ENCODE results near the gene ANTXR2.

The ANTXR2 gene

DNA sequence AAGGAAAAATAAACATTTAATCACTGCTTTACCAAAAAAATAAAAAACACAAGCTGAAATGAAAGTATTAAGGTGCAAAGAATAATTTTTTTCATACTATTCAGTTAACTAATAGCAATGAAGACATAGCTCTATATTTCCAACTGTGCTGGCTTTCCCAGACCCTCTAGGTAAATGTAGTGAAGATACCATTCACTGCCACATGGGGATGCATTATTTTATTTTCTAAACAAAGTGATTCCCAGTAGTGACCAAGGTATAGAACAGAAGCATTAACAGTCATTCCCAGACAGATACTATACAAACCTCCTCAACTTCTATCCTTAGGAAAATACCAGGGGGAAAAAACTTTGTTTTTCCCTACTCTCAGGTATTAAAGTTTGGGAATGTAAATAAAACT is 39.4 kb downstream of the ANTXR2 start:
- Histone ChIP-seq H3K4me3 (ENCODE audit: severe bottlenecking) (no peak overlapping the region), H3K27ac (ENCODE audit: poor library complexity, severe bottlenecking) (no peak overlapping the region), H3K36me3 (ENCODE audit: low read depth) (peaks cover 64% of the 10 kb centered on the region), H3K9me3 (ENCODE audit: severe bottlenecking) (no peaks in the 10 kb centered on the region), H3K27me3 (ENCODE audit: insufficient read depth, poor library complexity, severe bottlenecking) (no peaks in the 10 kb centered on the region), H3K4me1 (ENCODE audit: insufficient read depth, poor library complexity, severe bottlenecking) (peaks cover 18% of the 10 kb centered on the region)
- no peak for DNase-seq (ENCODE audit: low spot score)
- peak; percentile 41; the same call in 1 of the 3 replicates for ATAC-seq (ENCODE audit: low read depth)
- TF ChIP-seq, protein P1, sequence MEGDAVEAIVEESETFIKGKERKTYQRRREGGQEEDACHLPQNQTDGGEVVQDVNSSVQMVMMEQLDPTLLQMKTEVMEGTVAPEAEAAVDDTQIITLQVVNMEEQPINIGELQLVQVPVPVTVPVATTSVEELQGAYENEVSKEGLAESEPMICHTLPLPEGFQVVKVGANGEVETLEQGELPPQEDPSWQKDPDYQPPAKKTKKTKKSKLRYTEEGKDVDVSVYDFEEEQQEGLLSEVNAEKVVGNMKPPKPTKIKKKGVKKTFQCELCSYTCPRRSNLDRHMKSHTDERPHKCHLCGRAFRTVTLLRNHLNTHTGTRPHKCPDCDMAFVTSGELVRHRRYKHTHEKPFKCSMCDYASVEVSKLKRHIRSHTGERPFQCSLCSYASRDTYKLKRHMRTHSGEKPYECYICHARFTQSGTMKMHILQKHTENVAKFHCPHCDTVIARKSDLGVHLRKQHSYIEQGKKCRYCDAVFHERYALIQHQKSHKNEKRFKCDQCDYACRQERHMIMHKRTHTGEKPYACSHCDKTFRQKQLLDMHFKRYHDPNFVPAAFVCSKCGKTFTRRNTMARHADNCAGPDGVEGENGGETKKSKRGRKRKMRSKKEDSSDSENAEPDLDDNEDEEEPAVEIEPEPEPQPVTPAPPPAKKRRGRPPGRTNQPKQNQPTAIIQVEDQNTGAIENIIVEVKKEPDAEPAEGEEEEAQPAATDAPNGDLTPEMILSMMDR (IDR thresholded peaks at IDR 0.05; ENCODE audit: poor library complexity, severe bottlenecking): peak; percentile 32

DNA sequence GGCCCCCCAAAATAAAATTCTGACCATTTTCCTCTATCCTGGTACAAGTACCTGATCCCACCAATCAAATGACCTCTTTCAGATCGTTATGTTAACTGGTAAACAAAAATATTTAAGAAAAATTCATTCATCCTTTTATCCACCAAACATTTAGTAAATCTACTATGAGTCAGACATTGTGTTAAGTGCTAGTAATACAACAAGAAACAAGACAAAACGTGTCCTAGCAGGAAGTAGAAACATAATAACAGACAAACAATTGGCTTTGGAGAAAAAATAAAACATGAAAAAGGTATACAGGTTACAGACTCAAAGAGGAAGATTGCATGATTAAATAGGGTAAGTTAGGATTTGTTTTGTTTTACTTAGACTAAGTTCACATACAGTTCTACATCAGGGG is 43.7 kb downstream of the ANTXR2 start:
- DNase-seq (ENCODE audit: low spot score) (no peak), ATAC-seq (ENCODE audit: low read depth) (peak; percentile 56; the same call in 2 of the 3 replicates)
- Histone ChIP-seq H3K4me3 (ENCODE audit: severe bottlenecking) (no peak overlapping the region), H3K9me3 (ENCODE audit: severe bottlenecking) (no peaks in the 10 kb centered on the region), H3K4me1 (ENCODE audit: insufficient read depth, poor library complexity, severe bottlenecking) (peaks cover 13% of the 10 kb centered on the region), H3K36me3 (ENCODE audit: low read depth) (peaks cover 91% of the 10 kb centered on the region), H3K27ac (ENCODE audit: poor library complexity, severe bottlenecking) (no peak overlapping the region), H3K27me3 (ENCODE audit: insufficient read depth, poor library complexity, severe bottlenecking) (no peaks in the 10 kb centered on the region)
- TF ChIP-seq, protein P1 (IDR thresholded peaks at IDR 0.05; ENCODE audit: poor library complexity, severe bottlenecking): no peak

DNA sequence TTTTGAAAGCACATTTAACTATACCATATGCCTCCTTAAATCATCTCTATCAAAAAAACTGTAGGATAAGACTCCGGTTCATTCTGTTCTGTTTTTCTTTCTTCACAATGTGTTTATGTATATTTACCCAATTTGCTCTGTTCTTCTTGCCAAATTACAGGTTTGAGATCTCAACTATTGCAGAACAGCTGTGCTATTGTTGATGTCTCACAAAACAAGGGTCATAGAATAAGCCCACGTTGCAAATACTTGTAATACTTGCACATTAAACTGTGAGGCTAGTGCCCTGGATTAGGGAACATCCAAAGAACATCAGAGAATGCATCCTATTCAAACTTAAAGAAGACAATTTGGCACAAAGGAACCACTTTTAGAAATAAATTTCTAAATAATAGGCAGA is 45.4 kb downstream of the ANTXR2 start:
- TF ChIP-seq, protein P1 (IDR thresholded peaks at IDR 0.05; ENCODE audit: poor library complexity, severe bottlenecking): no peak
- ATAC-seq (ENCODE audit: low read depth): no peak
- peaks cover 89% of the 10 kb centered on the region for H3K36me3 ChIP-seq (ENCODE audit: low read depth)

DNA sequence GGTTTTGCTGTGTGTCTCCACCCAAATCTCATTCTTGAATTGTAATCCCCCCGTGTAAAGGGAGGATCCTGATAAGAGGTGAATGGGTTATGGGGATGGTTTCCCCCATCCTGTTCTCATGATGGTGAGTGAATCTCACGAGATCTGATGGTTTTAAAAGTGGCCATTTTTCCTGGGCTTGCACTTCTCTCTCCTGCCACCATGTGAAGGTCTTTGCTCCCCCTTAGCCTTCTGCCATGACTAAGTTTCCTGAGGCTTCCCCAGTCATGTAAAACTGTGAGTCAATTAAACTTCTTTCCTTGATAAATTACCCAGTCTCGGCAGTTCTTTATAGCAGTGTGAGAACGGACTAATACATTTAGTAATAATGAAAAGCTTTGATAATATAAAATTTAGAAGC is 46.9 kb downstream of the ANTXR2 start:
- Histone ChIP-seq H3K36me3 (ENCODE audit: low read depth) (peaks cover 88% of the 10 kb centered on the region), H3K9me3 (ENCODE audit: severe bottlenecking) (no peaks in the 10 kb centered on the region), H3K4me1 (ENCODE audit: insufficient read depth, poor library complexity, severe bottlenecking) (peaks cover 21% of the 10 kb centered on the region), H3K4me3 (ENCODE audit: severe bottlenecking) (no peak overlapping the region), H3K27me3 (ENCODE audit: insufficient read depth, poor library complexity, severe bottlenecking) (no peaks in the 10 kb centered on the region), H3K27ac (ENCODE audit: poor library complexity, severe bottlenecking) (no peak overlapping the region)
- TF ChIP-seq, protein P1 (IDR thresholded peaks at IDR 0.05; ENCODE audit: poor library complexity, severe bottlenecking): no peak
- ATAC-seq (ENCODE audit: low read depth): no peak
- no peak for DNase-seq (ENCODE audit: low spot score)

More for the DNA sequence above, 45.4 kb downstream of the ANTXR2 start:
- no peak for DNase-seq (ENCODE audit: low spot score)
- Histone ChIP-seq H3K4me1 (ENCODE audit: insufficient read depth, poor library complexity, severe bottlenecking) (peaks cover 13% of the 10 kb centered on the region), H3K27me3 (ENCODE audit: insufficient read depth, poor library complexity, severe bottlenecking) (no peaks in the 10 kb centered on the region), H3K9me3 (ENCODE audit: severe bottlenecking) (no peaks in the 10 kb centered on the region), H3K4me3 (ENCODE audit: severe bottlenecking) (no peak overlapping the region), H3K27ac (ENCODE audit: poor library complexity, severe bottlenecking) (no peak overlapping the region)

DNA sequence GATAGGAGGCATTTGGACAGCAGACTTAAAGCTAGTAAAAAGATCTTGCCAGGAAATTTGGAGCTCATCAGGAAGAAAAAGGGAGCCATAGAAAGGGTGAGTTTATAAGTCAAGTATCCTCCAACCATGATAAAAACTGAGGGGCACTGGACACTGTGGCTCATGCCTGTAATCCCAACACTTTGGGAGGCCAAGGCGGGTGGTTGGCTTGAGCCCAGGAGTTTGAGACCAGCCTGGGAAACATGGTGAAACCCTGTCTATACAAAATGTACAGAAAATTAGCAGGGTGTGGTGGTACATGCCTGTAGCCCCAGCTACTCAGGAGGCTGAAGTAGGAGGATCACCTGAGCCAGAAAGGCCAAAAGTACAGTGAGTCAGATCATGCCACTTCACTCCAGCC is 48.7 kb downstream of the ANTXR2 start:
- Histone ChIP-seq H3K4me1 (ENCODE audit: insufficient read depth, poor library complexity, severe bottlenecking) (peaks cover 14% of the 10 kb centered on the region), H3K4me3 (ENCODE audit: severe bottlenecking) (no peak overlapping the region), H3K9me3 (ENCODE audit: severe bottlenecking) (no peaks in the 10 kb centered on the region), H3K36me3 (ENCODE audit: low read depth) (peaks cover 86% of the 10 kb centered on the region), H3K27ac (ENCODE audit: poor library complexity, severe bottlenecking) (no peak overlapping the region), H3K27me3 (ENCODE audit: insufficient read depth, poor library complexity, severe bottlenecking) (no peaks in the 10 kb centered on the region)
- TF ChIP-seq, protein P1 (IDR thresholded peaks at IDR 0.05; ENCODE audit: poor library complexity, severe bottlenecking): no peak
- ATAC-seq (ENCODE audit: low read depth) (no peak), DNase-seq (ENCODE audit: low spot score) (no peak)
